Inflammatory macrophage (primary cell): Measurements from ENCODE around the gene SLC9C2.
A peak's percentile ranks its signal among the peaks of the same experiment; 100 is the strongest.
"Not testable (repeated sequence)": the region's sequence is repeated elsewhere in the genome, so short reads cannot be mapped to it uniquely, and the experiment has no call there.

Experiments
- DNase-seq, 2 donors: peaks; one replicate each; pipeline ENCODE4 v3.0.0-alpha.2; 2020 to 2022

The SLC9C2 gene

DNA sequence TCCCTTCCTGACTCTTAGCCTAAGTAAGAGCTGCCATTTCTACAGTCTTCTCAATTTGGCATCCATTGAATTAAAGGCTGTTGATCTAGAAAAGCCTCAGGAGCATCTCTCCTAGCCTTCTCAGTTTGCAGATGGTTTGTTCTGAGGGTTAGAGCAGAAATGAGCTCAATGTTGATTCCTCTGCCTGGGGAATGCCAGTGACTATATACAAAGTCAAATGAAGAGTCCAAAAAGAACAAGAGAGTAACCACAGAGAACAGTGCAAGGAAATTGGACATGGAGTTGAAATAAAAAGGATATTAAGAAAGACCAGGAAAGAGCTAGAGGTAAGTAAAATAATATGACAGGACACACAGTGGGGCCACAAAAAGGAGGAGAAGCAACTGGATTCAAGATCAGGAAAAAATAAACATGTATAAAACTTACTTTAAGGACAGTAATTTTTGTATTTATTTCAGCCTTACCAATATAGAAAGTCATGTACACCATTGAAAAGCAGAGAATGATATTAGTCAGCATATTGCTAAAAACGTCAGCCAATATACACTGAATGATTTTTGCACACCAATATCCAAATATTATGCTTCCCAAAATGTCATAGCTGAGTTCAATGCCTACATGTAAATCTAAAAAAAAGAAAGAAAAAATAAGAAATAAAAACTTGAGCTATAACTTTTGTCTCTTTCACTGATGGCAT is 21.3 kb downstream of the SLC9C2 start:
- DNase-seq, result no peak

DNA sequence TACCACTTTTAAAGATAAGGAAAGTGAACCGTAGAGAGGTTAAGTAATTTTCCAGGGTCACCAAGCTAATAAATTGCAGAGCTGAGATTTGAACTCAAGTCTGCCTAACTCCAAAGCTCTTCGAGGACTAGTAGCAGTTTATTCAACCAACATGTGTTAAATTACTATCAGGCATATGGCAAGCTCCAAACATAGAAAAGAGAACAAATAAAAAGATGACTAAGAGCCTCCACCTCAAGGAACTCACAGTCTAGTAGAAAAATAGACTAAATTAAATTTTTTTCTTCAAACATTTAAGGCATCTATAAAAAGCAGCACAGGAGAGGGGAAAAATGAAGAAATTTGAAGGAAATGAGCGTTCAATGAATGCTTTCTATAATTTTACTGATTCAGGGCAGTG is 22.2 kb downstream of the SLC9C2 start:
- DNase-seq, result no peak

- DNase-seq, result no peak
These were observed 22.8 kb downstream of the SLC9C2 start for GRCh38 chr1:173580071-173580470.

GRCh38 chr1:173573596-173573995 is 29.3 kb downstream of the SLC9C2 start:
- no peak for DNase-seq

DNA sequence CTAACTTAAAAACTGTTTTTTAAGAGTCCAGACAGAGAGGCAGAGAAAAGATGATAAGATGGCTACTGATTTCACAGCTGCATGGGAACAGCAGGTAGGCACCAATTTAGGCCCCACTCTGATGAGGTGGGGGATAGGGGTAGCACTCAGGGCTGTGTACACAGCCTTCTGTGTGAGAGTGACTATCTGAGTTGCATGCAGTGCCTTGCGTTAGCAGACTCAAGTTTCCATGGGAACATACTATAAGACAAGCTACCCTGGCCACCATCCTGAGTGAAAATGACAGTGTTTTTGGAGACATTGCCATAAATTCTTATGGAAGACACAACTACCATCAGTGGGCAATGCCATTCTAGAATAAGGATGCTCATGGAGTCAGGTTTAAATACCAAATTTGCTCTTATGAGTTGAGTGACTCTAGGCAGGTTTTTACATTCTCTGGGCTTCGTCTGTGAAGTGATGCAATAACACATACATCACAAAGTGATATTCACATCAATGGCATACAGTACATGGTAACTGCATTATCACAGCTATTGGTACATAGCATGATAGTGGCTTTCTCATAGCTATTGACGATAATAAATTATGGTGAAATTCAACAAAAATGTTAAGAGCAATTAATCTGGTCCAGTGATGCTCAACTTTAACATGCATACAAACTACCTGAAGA is 30.5 kb downstream of the SLC9C2 start:
- no peak for DNase-seq

DNA sequence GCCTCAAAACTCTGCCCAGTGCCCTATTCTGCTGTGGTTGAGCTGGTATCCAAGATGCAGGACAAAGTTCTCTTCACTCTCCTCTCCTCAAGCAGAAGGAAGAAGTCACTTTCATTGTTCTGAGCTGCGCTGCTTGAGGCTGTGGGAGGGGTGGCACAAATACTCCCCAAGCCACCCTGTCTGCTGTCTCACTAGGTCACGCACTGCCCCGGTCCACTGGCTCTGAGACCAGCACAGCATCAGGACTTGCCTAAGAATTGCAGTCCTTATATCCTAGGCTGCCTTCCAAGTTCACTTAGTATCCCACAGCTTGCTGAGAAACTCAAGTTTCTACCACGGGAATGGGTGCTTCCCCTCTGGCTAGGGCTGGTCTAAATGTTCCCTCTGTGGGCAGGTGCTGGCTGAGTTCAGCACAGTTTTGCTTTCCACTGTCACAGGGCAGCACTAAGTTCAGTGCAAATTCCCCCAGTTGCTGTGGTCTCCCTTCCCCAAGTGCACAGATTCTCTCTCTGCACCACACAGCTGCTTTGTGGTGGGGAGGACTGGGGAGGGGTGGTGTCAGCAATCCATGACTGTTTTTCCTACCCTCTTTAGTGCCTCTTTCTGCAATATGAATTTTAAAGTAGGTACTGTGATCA is 32.4 kb downstream of the SLC9C2 start:
- no peak for DNase-seq

GRCh38 chr1:173568483-173568882 is 34.4 kb downstream of the SLC9C2 start:
- DNase-seq, result no peak

DNA sequence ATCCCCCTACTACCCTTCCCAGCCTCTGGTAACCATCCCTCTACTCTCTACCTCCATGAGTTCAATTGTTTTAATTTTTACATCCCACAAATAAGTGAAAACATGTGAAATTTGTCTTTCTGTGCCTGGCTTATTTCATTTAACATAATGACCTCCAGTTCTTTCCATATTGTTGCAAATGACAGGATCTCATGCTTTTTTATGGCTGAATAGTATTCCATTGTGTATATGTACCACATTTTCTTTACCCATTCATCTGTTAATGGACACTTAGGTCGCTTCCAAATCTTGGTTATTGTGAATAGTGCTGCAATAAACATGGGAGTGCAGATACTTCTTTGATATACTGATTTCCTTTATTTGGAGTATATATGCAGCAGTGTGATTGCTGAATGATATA is 39.0 kb downstream of the SLC9C2 start:
- DNase-seq, result not testable (repeated sequence)

DNA sequence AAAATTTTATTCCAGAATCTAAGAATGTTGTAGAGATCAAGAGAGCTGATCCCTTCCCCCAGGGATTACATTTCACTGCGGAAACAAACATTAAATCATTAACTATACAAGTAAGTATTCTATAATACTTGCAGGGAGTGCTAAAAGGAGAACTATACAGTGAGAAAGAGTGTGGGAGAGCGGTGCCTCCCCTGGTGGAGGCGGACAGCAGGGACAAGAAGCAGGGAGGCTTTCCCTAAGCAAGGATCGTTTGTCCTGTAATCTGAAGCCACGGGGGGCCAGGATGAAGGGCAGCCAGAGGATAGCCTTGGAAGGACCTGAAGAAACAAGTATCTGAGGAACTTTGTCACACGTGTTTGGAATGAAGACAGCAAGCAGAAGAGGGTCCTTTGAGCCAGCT is 40.1 kb downstream of the SLC9C2 start:
- peak in 1 of 2 donors; percentile 6 for DNase-seq

DNA sequence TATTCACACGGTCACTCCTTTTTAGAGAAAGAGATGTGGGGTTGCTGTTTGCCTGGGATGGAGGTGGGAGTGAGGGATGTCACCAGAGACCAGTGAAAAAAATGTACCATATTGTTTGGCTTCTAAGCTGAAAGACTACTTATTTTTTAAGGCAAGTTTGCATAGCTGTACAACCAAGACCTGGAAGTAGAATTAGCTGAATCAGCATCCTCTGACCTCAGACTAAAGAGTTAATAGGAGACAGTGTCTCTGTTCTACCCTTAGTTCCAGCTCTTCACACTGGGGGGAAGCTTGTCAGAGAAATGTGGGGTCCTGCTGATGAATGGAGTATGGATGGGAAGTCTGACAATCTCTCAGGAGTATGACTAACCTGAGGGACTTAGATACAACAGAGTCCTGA is 41.6 kb downstream of the SLC9C2 start:
- DNase-seq, result no peak

DNA sequence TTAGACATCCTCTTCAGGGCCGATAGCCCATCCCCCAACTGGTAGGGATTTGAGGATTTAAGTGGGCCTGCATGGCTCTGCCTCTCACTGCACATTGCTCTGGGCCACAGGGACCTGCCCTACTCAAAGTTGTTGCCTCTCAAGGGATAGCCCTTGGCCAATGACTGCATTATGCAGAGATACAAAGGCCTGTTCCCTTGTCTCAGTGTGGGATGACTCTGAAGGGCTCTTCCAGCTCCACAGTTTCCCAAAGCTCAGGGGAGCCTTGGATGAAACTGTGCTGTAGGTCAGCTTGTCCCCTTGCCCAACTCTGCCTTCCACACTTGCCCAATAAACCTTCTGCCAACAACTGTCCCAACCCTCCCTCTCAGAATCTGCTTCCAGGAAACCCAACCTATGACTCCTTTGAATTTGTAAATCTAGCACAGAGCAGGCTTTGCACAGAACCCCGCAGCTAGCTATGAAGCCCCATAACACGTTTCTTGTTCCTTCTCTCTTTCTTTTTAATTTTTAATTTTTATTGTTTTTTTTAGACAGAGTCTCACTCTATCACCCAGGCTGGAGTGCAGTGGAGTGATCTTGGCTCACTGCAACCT is 42.5 kb downstream of the SLC9C2 start:
- no peak for DNase-seq

GRCh38 chr1:173555651-173556305 is 47.1 kb downstream of the SLC9C2 start:
- DNase-seq, result no peak

GRCh38 chr1:173554541-173555250 is 48.2 kb downstream of the SLC9C2 start:
- DNase-seq, result no peak

- DNase-seq, result no peak
These were observed 48.8 kb downstream of the SLC9C2 start for GRCh38 chr1:173554089-173554488.

DNA sequence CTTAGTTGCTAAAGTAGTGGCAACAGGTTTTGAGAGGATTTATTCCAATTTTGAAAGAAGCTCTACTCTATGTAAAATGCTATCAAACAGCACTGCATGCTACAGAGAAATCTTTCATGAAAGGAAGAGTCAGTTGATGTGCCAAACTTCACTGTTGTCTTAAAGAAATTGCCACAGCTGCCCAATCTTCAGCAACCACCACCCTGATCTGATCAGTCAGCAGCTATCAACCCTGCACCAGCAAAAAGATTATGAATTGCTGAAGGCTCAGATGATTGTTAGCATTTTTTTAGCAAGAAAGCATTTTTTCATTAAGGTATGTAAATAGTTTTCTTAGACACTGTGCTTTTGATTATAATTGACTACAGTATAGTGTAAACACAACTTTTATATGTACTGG is 49.6 kb downstream of the SLC9C2 start:
- DNase-seq, result no peak

- no peak for DNase-seq
These were observed 51.2 kb downstream of the SLC9C2 start for GRCh38 chr1:173551699-173552098.

DNA sequence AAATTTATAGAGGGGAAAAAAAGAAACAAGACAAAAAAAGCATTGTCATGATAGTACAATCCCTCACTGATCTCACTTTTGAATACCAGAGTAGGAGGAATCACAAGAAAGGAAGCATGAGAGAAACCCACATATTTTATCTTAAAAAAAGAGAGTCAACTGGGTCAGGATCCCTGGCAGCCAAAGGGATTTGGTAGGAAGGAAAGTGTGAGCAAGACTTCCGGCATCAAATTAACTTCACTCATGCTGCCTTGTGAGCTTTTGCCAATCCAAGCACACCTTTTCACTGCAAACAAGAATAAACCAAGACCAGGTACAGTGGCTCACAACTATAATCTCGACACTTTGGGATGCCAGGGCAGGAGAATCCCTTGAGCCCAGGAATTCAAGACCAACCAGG is 53.1 kb downstream of the SLC9C2 start:
- DNase-seq, result no peak

DNA sequence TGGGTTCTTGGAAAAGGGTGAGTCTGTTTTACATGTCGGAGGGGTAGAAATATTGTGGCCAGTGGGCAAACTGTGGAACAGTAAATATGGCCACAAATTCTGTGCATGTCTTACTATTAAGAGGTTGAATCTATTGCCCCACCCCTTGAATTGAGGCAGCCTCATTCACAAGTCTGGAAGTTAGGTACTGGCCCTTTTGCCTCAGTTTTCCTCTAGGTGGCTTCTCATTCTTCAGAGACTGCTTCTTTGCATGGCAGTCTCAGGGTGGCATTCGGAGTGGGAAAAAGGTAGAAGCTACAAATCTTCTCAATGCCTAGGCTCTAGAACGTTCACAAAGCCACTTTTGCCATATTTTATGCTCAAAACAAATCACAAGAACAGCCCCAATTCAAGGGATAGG is 57.2 kb downstream of the SLC9C2 start:
- DNase-seq, result no peak

GRCh38 chr1:173536223-173536622 is 66.6 kb downstream of the SLC9C2 start:
- DNase-seq, result no peak

- no peak for DNase-seq
These were observed 70.6 kb downstream of the SLC9C2 start for GRCh38 chr1:173532237-173532636.

- no peak for DNase-seq
These were observed 71.8 kb downstream of the SLC9C2 start for GRCh38 chr1:173530795-173531693.
